ENCODE results near the gene DAP3.

Gene DAP3

GRCh38 chr1:155777582-155777981, 88.7 kb downstream of the DAP3 start:
- peaks cover 70% of the 10 kb centered on the region; the same call in 1 of the 2 replicates for H3K36me3 ChIP-seq (ENCODE audit: insufficient read depth, low read length)

More at GRCh38 chr1:155777582-155777981, 88.7 kb downstream of the DAP3 start:
- no peak overlapping the region for H3K9ac ChIP-seq (ENCODE audit: low read depth, low read length, poor library complexity, severe bottlenecking)
- no peaks in the 10 kb centered on the region for H3K9me3 ChIP-seq (ENCODE audit: insufficient read depth, low read depth, low read length)
- H2AFZ ChIP-seq (ENCODE audit: low read length), result no peak overlapping the region
- no peak overlapping the region for H3K4me3 ChIP-seq (ENCODE audit: low read length, poor library complexity, severe bottlenecking)
- no peak overlapping the region for H3K4me2 ChIP-seq (ENCODE audit: low read depth, low read length, poor library complexity, severe bottlenecking)
- no peaks in the 10 kb centered on the region for H3K79me2 ChIP-seq (ENCODE audit: insufficient read depth, low read length)
- H3K27me3 ChIP-seq (ENCODE audit: insufficient read depth, low read length, poor library complexity, severe bottlenecking), result no peaks in the 10 kb centered on the region
- H4K20me1 ChIP-seq (ENCODE audit: insufficient read depth, low read length, poor library complexity, severe bottlenecking), result no peaks in the 10 kb centered on the region
- no peaks in the 10 kb centered on the region for H3F3A ChIP-seq (ENCODE audit: low read depth)
- TF ChIP-seq EZH2phosphoT487 (IDR thresholded peaks at IDR 0.05; ENCODE audit: borderline replicate concordance), result no peak
- no peak for TF ChIP-seq CTCF (conservative IDR thresholded peaks at IDR 0.05; ENCODE audit: low read length)
- H3K9me2 ChIP-seq (replicated peaks; ENCODE audit: low read depth, low read length), result no peaks in the 10 kb centered on the region
- no peaks in the 10 kb centered on the region for H3K4me1 ChIP-seq (ENCODE audit: insufficient read depth, low read length, poor library complexity, severe bottlenecking)

Measured in Loucy (cell line).